Smooth muscle cell (in vitro differentiated cells): Measurements from ENCODE around the gene TMEM107. TPM values are rescaled to one million over a fixed set of nuclear protein-coding genes. Genes with fewer than 3 reads are reported as not detected.
A peak's percentile ranks its signal among the peaks of the same experiment; 100 is the strongest.

Experiments
- DNase-seq: peaks from one replicate; lab custom pipeline; 2025; ENCODE audit not compliant: unreplicated experiment; lab: John Stamatoyannopoulos, UW
- H2AFZ ChIP-seq: fragments of 200-600 bp; sonication (generic); 2 replicates; pipeline ENCODE4 v1.6.0; 2016; ENCODE audit warnings: antibody characterized with exemption, low read depth, mild to moderate bottlenecking
- H3F3A ChIP-seq: fragments of 200-600 bp; sonication (generic); 2 replicates; pipeline ENCODE4 v1.6.0; 2017; ENCODE audit warnings: antibody characterized with exemption, low read depth
- H3K27ac ChIP-seq: fragments of 200-600 bp; sonication (generic); 2 replicates; pipeline ENCODE4 v1.5.1; 2016; ENCODE audit warnings: low read depth, mild to moderate bottlenecking
- H3K27me3 ChIP-seq: fragments of 200-600 bp; sonication (generic); 2 replicates; pipeline ENCODE4 v1.6.1; 2016; ENCODE audit warnings: low read depth, mild to moderate bottlenecking
- H3K36me3 ChIP-seq: fragments of 200-600 bp; sonication (generic); 2 replicates; pipeline ENCODE4 v1.5.1; 2016; ENCODE audit warnings: low read depth
- H3K4me1 ChIP-seq: fragments of 200-600 bp; sonication (generic); 2 replicates; pipeline ENCODE4 v1.5.1; 2016; ENCODE audit warnings: low read depth
- H3K4me2 ChIP-seq: fragments of 200-600 bp; sonication (generic); 2 replicates; pipeline ENCODE4 v1.6.0; 2016; ENCODE audit warnings: mild to moderate bottlenecking
- H3K4me3 ChIP-seq: fragments of 200-600 bp; sonication (generic); 2 replicates; pipeline ENCODE4 v1.5.1; 2016; ENCODE audit warnings: mild to moderate bottlenecking
- H3K79me2 ChIP-seq: fragments of 200-600 bp; sonication (generic); 2 replicates; pipeline ENCODE4 v1.6.0; 2016; ENCODE audit warnings: low read depth, mild to moderate bottlenecking
- H3K9ac ChIP-seq: fragments of 200-600 bp; sonication (generic); 2 replicates; pipeline ENCODE4 v1.6.0; 2016; ENCODE audit warnings: low read depth
- H3K9me3 ChIP-seq: fragments of 200-600 bp; sonication (generic); replicated peaks from 2 replicates; pipeline ENCODE4 v1.5.1; 2016; ENCODE audit warnings: low read depth
- H4K20me1 ChIP-seq: fragments of 200-600 bp; sonication (generic); 2 replicates; pipeline ENCODE4 v1.6.0; 2016; ENCODE audit warnings: low read depth
- CTCF ChIP-seq: fragments of 200-600 bp; sonication (generic); IDR thresholded peaks from 2 replicates; pipeline ENCODE4 v1.5.1; 2017; ENCODE audit warnings: borderline replicate concordance, mild to moderate bottlenecking, antibody characterized with exemption; ENCODE audit not compliant: insufficient read depth, poor library complexity, severe bottlenecking
- WGBS: methylation state at CpG from one replicate; pipeline ENCODE4 v1.1.7; 2016; ENCODE audit warnings: low lambda C conversion rate; 5-methylcytosine and 5-hydroxymethylcytosine counted together
- polyA plus RNA-seq: library from polyadenylated mRNA; unstranded; fragments of >200 nt; fragmentation: Nextera tagmentation; extraction: Ambion mirVana; gene quantifications from 2 replicates; pipeline ENCODE4 v1.2.1, GENCODE V29; 2016
- total RNA-seq: library from RNA; depleted of rRNA; stranded (reverse); fragments of >200 nt; gene quantifications from 2 replicates; pipeline ENCODE4 v1.2.3, GENCODE V29; 2014

The TMEM107 gene
- total and polyA plus RNA-seq, 2 experiments from 2014 or later: 36.0 to 66.7 TPM

GRCh38 chr17:8125947-8126490 lies 50.2 kb downstream of the TMEM107 start:
- Histone ChIP-seq H3K4me2 (peak overlapping the region; percentile 89), H3K4me3 (peak overlapping the region; percentile 59), H3K27ac (no peak overlapping the region), H3K36me3 (no peaks in the 10 kb centered on the region), H4K20me1 (peaks cover under 1% of the 10 kb centered on the region), H3K27me3 (peaks cover 36% of the 10 kb centered on the region), H3K9me3 (no peaks in the 10 kb centered on the region), H2AFZ (peak overlapping the region; percentile 95), H3K4me1 (peaks cover 22% of the 10 kb centered on the region), H3F3A (peaks cover 10% of the 10 kb centered on the region), H3K79me2 (no peaks in the 10 kb centered on the region), H3K9ac (no peak overlapping the region)
- under 1% methylated on average over 25 of the region's 35 CpGs for WGBS
- no peak for TF ChIP-seq CTCF
- DNase-seq: no peak

- peaks cover 4% of the 10 kb centered on the region for H4K20me1 ChIP-seq
- peaks cover 17% of the 10 kb centered on the region for H3F3A ChIP-seq
- peak; percentile 57 for DNase-seq
- H3K4me2 ChIP-seq: peak overlapping the region; percentile 89
- no peaks in the 10 kb centered on the region for H3K79me2 ChIP-seq
- peaks cover 36% of the 10 kb centered on the region for H3K27me3 ChIP-seq
- peaks cover 22% of the 10 kb centered on the region for H3K4me1 ChIP-seq
- no peak overlapping the region for H3K27ac ChIP-seq
- no peaks in the 10 kb centered on the region for H3K36me3 ChIP-seq
- H3K4me3 ChIP-seq: peak overlapping the region; percentile 59
- H2AFZ ChIP-seq: no peak overlapping the region
- TF ChIP-seq CTCF: no peak
- H3K9ac ChIP-seq: no peak overlapping the region
- 2% methylated on average over 40 of the region's 40 CpGs for WGBS
- no peaks in the 10 kb centered on the region for H3K9me3 ChIP-seq
These were observed 50.8 kb downstream of the TMEM107 start for GRCh38 chr17:8125154-8125946.

GRCh38 chr17:8124350-8125153 lies 51.6 kb downstream of the TMEM107 start:
- Histone ChIP-seq H4K20me1 (peaks cover 9% of the 10 kb centered on the region), H2AFZ (peak overlapping the region; percentile 69), H3K9me3 (no peaks in the 10 kb centered on the region), H3K79me2 (no peaks in the 10 kb centered on the region), H3K4me1 (peaks cover 22% of the 10 kb centered on the region), H3K9ac (no peak overlapping the region), H3K27me3 (peaks cover 32% of the 10 kb centered on the region), H3K4me2 (peak overlapping the region; percentile 89), H3K4me3 (peak overlapping the region; percentile 59), H3K36me3 (no peaks in the 10 kb centered on the region), H3K27ac (no peak overlapping the region), H3F3A (peaks cover 22% of the 10 kb centered on the region)
- no peak for TF ChIP-seq CTCF
- no peak for DNase-seq
- whole genome bisulfite sequencing: 4% methylated on average over 24 of the region's 24 CpGs
